ENCODE measurements around the gene PLVAP. TPM values are rescaled to one million over a fixed set of nuclear protein-coding genes. Genes with fewer than 3 reads are reported as not detected.

Gene PLVAP
- polyA plus RNA-seq, 3 donors, result 167 to 179 (median 177) TPM

DNA sequence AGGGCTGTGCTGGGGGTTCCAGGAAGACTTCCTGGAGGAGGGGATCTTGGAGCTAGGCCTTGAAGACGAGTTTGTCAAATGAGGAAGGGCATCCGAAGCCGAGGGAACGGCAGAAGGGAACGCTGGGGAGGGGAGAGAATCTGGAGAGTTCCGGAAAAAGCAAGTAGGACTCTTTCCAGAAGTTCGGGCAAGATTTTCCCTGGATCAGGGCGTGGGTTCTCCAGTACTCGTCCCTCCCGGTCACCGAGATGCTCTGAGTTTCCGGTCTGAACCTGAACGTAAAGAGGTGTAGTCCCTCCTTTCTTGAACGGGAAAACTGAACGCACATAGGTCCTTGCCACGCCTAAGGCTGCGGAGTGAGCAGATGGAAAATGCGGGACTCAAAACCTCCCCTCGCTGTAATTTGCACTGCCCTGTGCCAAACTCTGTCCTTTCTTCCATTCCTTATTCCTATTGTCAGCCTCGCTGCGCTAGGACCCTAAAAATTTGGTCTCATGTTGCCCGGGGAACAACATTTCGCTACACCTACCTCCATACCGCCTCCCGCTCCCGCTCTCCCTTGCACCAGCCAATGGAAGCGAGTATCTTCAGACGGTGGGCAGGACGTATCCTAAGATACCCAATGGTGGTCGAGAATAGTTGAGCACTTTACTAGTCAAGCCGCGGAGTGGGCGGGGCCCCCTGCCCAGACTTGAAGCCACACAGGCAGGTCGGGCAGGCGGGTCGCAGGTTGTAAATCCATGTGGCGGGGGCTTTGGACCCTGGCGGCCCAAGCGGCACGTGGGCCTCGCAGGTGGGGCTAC is 40.1 kb downstream of the PLVAP start, which contains the start of gene GTPBP3:
Gene GTPBP3, plus strand, starts transcription at position 682 of the 803 bp plus-strand sequence. Its CDS starts 59 bp downstream, at position 741.
- peak; percentile 91 to 98 (median 96) for DNase-seq (ENCODE audit: low read depth in 3 of 3, low spot score in 2 of 3)

DNA sequence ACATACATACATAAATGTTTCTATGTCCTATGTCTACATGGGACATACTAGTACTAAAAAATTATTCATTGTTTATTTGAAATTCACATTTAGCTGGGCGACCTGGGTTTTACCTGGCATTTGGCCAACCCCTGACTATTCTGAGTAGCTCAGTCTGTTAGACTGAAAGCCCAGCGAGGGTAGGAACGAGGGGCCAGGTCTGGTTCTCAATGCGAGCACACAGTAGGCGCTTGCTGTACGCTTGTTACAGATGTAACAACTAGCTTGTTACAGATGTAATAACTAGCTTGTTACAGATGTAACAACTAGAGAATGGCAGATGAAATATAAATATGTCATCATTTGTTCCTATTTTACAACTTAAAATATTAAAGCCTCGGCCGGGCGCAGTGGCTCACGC is 41.6 kb downstream of the PLVAP start:
- no peak for DNase-seq (ENCODE audit: low read depth in 3 of 3, low spot score in 2 of 3)

DNA sequence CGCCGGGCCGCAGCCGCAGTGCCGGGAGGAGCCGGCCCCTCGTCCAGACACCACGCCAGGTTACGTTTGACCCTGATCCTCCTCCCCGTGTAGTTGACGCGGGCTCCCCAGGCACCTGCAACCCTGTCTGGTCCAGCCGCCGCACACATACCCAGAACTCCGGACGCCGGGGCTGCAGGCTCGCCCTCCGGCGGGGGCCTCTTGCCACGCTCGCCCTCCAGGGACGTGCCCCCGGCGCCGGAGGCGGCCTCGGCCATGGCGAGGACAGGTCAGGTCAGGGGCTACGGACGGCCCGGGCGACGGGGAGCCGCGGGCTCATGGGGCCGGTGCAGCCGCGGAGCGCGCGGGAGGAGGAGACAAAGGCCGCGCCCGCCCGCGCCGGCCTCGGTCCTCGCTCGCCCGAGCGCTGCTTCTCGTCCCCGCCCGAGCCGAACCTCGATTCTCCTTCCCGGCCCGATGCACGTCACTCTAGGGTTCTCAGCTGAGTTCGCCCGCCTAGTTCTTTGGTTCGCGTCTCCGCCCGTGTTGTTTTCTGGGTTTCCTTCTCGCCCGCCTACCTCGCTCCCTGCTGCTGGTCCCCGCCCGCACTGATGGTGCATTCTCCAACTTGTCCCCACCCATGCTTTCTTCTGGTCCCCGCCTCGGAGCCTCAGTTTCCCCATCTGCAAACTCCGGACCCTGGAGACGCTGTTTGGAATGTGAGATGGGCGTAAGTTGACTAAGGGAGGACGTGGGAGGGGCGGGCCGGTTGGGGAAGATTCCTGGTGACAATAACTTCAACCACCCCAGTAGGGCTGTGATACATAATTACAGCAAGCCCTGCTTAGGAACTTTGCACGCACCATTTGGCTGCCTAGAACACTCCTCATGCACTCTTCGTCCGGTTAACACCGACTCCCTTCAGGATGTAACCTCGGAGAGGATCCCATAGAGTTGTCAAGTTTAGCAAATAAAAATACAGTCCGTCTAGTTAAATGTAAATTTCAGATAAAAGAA is 42.4 kb downstream of the PLVAP start, which contains the start of gene ANO8:
Gene ANO8, minus strand, starts transcription at position 442 of the 996 bp plus-strand sequence. Its CDS starts 185 bp downstream, at position 257.
- DNase-seq (ENCODE audit: low read depth in 3 of 3, low spot score in 2 of 3), result peak; percentile 86 to 98 (median 97)

DNA sequence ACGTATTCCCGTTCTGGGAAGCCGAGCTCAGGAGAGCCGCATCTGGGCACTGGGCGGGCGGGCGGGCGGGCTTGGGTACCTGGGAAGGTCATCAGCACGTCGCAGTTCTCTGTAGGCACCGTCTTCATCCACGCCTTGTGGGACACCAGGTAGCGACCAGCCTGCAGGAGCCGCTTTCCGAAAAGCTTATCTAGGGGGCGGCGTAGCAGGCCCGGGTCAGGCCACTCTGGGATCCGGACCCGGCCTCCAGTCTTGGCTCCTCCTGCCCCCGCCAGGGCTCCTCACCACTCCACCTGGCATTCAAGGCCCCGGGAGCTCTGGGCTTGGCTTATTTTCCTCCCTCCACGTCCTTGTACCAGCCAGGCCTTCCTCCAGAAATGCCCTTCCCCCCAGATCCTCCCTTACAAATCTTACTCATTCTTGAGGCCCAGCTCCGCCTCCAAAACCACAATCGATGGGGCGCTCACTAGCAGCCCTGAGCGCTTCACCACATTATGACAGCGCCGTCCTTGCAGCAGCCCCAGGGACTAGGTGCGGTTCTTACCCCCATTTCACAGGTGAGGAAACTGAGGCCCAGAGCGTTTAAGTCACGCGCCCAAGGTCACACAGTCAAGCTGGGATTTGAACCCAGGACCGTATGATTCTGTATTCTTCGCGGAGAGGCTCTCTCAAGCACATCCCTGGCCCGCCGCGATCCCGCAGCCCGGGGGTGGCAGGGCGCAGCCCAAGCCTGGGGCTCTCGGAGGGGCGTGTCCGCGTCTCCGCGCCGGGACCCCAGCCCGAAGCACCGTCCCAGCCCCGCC is 43.3 kb downstream of the PLVAP start:
- DNase-seq (ENCODE audit: low read depth in 3 of 3, low spot score in 2 of 3), result no peak

DNA sequence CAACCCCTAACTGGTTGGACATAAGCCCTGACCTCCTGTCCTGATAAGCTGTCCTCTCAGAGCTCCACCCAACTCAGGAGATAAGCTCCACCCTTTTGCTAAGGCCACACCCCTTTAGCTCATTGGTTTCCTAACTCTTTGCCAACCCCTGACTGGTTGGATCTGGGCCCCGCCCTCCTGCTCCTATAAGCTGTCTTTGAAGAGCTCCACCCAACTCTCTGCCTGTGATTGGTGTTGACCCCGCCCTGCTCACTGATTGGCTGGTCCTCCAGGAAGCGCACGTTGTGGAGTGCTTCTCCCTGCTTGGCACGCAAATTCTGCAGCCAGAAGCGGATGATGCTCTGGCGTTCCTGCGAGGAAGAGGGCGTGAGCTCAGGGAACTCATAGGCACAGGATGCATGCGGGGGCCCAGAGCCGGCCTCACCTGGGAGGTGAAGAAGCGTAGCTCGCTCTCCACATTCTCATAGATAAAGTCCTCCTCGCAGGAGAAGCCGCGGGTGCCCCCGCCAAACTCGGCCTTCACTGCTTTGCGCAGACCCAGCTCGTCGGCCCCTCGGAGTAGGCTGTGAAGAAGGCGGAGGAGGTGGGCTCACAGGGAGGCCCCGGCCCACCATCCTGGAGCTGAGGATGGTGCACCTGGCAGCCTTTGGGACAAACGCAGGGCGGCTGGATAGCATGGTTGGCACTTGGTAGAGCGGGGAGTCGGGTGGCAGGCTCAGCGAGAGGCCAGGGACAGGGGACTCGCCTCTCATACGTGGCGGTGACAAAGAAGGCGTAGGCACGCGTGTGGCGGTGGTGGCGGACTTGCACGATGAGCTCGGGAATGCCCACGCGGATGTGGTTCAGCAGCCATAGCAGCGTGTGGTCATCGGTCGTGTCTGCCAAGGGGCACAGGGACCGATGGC is 44.2 kb downstream of the PLVAP start:
- DNase-seq (ENCODE audit: low read depth in 3 of 3, low spot score in 2 of 3), result no peak

DNA sequence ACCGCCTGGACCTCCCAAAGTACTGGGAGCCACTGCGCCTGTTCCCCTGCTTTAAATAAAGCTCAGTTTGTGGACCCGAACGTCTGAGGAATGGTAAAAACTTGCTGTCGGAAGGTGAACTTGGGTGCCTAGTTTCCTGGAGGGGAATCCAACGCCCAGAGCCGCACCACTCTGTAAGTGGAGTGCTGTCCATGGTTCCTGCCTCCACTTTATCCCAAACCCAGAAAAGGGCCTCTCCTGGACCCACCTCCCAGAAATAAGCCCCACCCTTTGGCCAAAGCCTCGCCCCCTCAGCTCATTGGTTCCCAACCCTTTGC is 44.8 kb downstream of the PLVAP start:
- no peak for DNase-seq (ENCODE audit: low read depth in 3 of 3, low spot score in 2 of 3)

DNA sequence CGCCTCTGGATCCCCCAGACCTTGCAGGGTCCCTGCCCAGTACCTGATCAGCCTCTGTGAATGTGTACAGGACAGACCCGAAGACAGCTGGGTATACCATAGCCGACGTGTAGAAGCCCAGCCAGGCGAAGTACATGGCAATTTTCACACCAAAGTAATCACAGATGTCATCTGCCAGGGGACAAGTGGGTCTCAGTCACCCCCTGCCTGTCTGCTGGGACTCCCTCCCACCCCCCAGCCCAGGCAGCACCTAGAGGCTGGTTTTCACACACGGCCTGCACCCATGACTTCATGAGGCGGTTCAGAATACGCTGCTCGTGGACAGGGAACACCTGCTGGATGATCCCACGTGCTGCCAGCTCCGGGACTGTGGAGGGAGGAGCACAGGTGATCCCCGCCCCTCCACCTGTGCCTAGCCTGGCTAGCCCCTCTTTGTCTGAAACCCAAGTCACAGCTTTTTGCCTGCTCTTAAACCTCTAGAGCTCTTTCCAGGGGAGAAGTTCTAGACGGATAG is 46.0 kb downstream of the PLVAP start:
- DNase-seq (ENCODE audit: low read depth in 3 of 3, low spot score in 2 of 3), result no peak

DNA sequence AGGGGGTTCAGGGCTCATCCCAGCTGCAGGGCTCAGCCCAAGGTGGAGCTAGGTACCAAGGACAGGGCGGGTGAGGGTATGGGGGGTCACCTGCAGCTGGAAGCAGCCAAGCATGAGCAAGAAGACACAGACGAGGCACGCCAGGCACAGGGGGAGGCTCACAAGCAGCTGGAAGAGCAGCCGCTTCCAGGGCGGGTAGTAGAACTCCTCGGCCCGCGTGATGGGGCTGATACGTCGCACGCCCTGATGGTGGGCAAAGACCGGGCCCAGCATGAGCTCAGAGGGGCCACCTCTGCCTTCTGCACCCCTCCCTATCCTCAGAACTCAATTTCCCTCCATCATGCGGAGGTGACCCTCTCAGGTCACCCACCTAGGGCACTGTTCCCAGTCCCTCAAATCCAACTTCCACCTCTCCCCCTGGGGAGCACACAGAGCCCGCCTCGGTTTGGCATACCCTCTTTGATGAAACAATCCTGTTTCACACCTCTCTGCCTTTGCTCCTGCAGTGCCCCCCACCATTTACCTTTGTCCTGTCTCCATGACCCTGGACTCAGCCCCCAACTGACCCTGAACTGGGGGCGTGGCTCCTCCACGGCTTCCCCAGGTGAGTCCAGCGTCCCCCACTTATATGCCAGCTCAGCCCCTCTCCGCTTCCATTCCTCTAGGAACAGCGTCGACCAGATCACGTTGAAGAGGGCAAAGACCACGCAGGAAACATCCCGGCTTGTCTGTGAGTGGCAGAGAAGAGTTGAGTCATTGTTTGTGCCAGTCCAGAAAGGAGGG is 46.7 kb downstream of the PLVAP start:
- DNase-seq (ENCODE audit: low read depth in 3 of 3, low spot score in 2 of 3), result no peak

DNA sequence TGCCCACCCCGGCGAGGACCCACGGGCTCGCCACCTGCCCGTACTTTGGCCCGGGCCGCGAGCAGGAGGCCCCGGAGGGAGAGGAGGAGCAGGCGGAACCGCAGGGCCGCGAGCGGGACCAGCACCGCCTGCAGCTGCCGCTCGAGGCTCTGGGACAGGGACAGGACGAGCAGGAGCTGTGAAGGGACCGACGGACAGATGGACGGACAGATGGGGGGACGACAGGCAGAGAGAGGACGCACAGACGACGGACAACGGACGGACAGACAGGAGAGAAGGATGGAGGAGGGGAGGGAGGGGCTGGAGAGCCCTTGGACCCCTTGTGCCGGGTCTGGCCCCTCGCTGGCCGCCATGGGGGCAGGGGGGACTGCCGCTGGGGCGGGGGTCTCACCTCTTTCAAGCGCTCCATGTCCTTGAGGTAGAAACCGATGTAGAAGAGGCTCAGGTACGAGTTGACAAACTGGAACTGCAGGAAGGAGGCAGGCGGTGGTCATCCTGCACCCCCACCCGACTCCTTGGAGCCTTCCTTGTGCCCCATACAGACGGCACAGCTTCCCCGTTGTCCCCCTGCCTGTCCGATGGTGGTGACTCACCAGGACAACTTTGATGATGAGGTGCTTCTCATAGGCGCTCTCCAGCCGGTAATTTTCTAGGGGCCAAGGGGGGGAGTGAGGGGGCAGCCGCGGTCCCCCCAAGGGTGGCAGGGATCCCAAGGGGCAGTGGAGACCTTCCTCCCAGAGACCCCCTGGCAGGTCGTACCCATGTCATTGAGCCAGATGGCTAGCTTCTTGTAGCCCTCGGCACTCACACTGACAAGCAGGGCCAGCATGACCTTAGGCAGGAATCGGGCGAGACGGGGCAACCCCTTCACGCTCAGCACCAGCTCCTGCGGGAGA is 47.5 kb downstream of the PLVAP start:
- no peak for DNase-seq (ENCODE audit: low read depth in 3 of 3, low spot score in 2 of 3)

DNA sequence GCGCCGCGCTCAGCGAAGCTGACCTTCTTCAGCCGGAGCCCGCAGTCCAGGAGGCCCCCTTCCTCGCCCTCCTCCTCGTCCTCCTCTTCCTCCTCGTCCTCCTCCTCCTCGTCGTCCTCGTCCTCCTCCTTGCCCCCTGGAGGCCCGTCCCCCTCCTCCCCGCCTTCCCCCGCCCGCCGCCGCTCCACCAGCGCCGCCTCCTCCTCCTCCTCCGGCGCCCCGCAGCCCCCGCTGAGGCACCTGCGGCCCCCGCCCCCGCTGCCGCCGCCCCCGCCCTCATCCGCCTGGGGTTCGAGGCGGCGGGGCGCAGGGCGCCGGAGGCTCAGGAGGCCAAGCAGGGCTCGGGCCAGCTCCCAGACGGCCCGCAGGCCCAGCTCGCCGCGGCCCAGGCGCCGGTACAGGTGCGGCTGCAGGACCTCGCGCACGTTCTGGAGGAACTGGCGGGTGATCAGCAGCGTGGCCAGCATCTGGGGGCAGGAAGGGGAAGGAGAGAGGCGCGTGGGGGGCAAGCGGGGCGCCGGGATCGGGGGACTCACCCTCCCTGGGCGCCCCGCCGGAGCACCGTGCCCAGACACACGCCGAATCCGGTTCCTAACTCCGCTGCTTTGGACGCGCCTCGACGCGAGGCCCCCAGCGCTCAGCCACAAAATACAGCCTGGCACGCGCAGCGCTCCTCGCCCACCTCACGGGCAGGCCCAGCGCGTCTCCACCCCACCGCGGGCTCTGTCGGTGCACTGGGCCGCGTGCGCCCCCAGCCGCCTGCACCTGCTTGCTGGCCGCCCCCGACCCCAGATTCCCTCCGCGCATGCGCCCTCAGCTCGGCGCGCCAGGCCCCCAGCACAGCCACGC is 48.4 kb downstream of the PLVAP start:
- DNase-seq (ENCODE audit: low read depth in 3 of 3, low spot score in 2 of 3), result no peak

DNA sequence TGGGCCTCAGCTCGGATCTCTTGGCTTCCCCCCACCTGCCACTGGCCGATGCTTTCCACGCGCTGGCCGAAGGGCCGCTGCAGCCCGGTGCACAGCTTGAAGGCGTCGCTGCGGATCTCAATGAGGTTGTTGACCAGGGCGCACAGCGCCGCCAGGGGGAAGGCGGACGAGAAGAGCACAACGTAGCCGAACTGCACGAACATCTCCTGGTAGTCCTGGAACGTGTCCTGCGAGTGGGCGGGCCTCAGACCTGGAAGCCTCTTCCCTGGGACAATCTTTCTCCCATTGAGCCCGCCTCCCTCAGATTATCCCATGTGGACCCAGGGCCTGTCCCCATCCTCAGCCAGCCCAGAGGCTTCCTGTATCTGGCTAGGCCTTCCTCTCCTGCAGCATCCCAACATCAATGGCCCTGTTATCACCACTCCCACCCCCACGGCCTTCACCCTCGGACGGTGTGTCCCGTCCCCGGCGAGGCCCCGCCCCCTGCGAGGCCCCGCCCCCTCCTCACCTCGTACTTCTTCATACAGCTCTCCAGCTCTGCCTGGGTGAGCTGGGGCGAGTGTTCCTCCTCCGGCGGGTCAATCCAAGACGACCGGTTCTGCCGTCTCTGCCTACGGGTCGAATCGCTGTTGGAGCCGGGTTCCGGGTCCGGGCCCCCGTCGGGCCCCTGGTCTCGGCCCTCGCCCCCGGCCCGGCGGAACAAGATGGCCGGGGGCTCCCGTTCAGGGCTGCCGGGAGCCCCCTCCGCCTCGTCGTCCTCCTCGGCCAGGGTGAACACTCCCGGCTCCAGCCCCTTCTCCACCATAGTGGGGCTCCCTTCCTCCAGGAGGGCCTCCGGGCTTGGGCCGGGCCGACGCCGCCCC is 49.3 kb downstream of the PLVAP start:
- peak in 1 of 3 donors; percentile 65 for DNase-seq (ENCODE audit: low read depth in 3 of 3, low spot score in 2 of 3)

DNA sequence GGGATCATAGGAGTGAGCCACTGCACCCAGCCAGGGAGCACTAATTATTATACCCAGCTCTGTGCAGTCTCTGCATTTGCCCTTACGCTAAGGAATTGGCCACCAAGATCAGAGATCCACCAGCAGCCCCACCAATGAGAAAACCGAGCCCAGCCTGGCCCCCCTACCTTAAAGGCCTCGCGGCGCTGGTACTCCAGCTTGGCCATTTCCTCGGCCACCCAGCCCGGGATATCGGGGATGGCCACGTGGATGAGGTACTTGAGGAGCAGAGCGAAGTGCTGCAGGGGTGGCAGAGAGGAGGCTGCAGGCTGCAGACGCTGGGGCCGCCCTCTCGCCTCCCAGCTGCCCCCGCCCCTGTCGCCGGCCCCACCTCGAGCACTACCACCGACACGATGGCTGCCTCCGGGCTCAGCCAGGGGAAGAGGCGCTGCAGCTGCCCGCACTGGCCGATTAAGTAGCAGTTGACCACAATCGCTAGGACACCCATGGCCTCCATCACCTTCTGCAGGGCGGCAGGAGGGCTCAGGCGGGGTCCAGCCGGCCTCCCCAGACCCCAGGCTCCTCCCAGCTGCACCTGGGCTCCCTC is 50.0 kb downstream of the PLVAP start:
- DNase-seq (ENCODE audit: low read depth in 3 of 3, low spot score in 2 of 3), result no peak

DNA sequence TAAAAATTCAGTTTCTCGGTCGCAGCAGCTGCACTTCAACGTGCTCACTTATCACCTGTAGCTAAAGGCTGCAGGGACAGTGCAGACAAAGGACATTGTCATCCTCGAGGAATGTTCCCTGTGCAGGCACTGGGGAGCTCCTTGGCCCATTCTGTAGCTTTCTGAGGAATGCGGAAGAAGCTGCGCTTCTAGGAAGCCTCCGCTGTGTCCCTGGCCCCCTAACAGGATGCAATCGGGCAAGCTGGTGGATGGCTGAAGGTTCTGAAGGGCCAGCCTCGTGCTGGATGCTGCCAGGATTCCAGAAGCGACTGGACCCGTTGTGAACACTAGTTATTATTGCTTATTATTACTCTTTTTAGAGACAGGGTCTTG is 50.6 kb downstream of the PLVAP start:
- DNase-seq (ENCODE audit: low read depth in 3 of 3, low spot score in 2 of 3), result no peak

DNA sequence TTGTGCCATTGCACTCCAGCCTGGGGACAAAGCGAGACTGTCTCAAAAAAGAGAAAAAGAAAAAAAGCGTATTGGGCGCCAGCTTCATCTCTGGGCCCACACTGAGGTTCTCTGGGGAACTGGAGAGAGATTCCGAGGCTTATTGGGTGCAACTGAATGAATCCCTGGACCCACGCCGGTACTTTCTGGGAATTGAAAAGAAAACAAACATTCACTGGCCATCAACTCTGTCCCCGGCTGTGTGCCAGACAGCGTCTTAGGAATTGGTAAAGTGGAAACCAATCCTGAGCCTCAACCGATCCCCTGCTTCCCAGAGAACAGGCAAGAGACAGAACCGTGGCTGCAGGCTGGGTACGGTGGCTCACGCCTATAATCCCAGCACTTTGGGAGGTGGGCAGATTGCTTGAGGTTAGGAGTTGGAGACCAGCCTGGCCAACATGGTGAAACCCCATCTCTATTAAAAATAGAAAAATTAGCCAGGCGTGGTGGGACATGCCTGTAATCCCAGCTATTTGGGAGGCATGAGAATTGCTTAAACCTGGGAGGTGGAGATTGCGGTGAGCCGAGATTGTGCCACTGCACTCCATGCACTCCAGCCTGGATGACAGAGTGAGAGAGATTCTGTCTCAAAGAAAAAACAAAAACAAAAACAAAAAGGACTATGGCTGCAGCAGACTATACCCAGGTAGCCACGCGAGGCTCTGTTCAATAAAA is 51.1 kb downstream of the PLVAP start:
- DNase-seq (ENCODE audit: low read depth in 3 of 3, low spot score in 2 of 3), result no peak

DNA sequence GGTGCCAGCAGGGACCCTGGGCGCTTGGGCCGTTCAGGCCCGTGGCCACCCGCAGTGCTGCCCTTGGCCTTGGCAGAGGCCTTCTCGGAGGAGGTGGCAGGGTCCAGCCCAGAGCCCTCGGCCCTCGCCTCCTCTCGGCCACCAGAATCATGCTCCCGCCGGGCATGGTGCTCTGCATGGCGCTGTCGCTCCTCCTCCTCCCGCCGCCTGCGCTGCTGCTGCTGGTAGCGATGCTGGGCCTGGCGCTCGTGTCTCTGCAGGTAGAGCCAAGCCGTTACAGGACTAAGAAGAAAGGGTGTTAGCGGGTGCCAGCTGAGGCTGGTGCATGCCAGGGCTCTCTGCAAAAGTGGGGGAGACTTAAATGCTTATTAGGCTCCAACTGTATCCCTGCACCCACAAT is 52.0 kb downstream of the PLVAP start:
- no peak for DNase-seq (ENCODE audit: low read depth in 3 of 3, low spot score in 2 of 3)
